T-helper 22 cell (primary cell): ENCODE measurements around the gene IFNL2.

Source experiments
- DNase-seq: peaks from one replicate; pipeline ENCODE4 v3.0.0-alpha.2; 2020; ENCODE audit warnings: low read depth

IFNL2 gene

GRCh38 chr19:39318071-39318470, 49.9 kb downstream of the IFNL2 start:
- DNase-seq: no peak

DNA sequence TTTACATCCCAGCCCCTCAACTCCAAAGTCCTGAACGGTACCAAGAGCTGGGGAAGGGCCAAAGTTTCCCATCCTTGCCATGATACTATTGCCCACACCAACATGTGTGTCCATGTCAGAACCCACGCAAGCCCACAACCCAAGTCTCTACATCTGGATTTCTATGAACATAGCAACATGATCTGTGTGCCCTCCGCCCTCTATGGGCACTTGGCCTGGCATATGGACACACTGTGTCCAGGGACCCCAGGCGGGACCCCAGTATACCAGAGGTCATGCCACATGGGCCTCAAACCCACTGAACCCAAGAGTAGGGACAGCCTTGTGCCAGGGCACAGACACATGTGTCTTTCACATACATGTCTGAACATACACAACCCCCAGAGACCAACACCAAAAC, 50.5 kb downstream of the IFNL2 start:
- DNase-seq: no peak

- DNase-seq: no peak
These were observed 51.1 kb downstream of the IFNL2 start for GRCh38 chr19:39319098-39319891.
